Activated T-helper 1 cell treated with anti-CD3 and anti-CD28 coated beads, Interleukin-2, amount 50 U/mL, for 16 hours (primary cell): Measurements from ENCODE around the gene DHRS3.

Experiments
- DNase-seq, 2 donors: peaks; one replicate each; pipeline ENCODE4 v3.0.0-alpha.2; 2020; ENCODE audit warnings: low read depth in 1 of 2, low spot score in 1 of 2

DHRS3 gene

GRCh38 chr1:12640237-12640957 lies 22.4 kb upstream of the DHRS3 start:
- DNase-seq, result no peak

GRCh38 chr1:12637693-12638092 lies 19.7 kb upstream of the DHRS3 start:
- DNase-seq, result no peak

- DNase-seq, result no peak
Measured at GRCh38 chr1:12636098-12636950, 18.3 kb upstream of the DHRS3 start.

- no peak for DNase-seq
Measured at GRCh38 chr1:12634696-12635202, 16.7 kb upstream of the DHRS3 start.

- no peak for DNase-seq
Measured at GRCh38 chr1:12634156-12634555, 16.1 kb upstream of the DHRS3 start.

- no peak for DNase-seq
Measured at GRCh38 chr1:12631571-12631970, 13.6 kb upstream of the DHRS3 start.

- no peak for DNase-seq
Measured at GRCh38 chr1:12630946-12631530, 13.0 kb upstream of the DHRS3 start.

- DNase-seq, result no peak
Measured at GRCh38 chr1:12629985-12630760, 12.2 kb upstream of the DHRS3 start.

- no peak for DNase-seq
Measured at GRCh38 chr1:12629511-12629956, 11.5 kb upstream of the DHRS3 start.

- no peak for DNase-seq
Measured at GRCh38 chr1:12627296-12627695, 9.3 kb upstream of the DHRS3 start.

- DNase-seq, result no peak
Measured at GRCh38 chr1:12626888-12627287, 8.9 kb upstream of the DHRS3 start.

- no peak for DNase-seq
Measured at GRCh38 chr1:12625276-12625675, 7.3 kb upstream of the DHRS3 start.

GRCh38 chr1:12622506-12622905 lies 4.5 kb upstream of the DHRS3 start:
- no peak for DNase-seq

GRCh38 chr1:12621346-12622335 lies 3.6 kb upstream of the DHRS3 start:
- DNase-seq, result no peak

- DNase-seq, result no peak
Measured at GRCh38 chr1:12620931-12621330, 2.9 kb upstream of the DHRS3 start.

GRCh38 chr1:12620488-12620865 lies 2.5 kb upstream of the DHRS3 start:
- DNase-seq, result no peak

- DNase-seq, result peak; percentile 59
Measured at GRCh38 chr1:12619792-12620487, 1.9 kb upstream of the DHRS3 start.

GRCh38 chr1:12618965-12619791 lies 1.2 kb upstream of the DHRS3 start:
- DNase-seq, result peak; percentile 29 to 49

GRCh38 chr1:12618661-12618964 lies 603 bp upstream of the DHRS3 start:
- no peak for DNase-seq
